ENCODE data around the gene EPHA3. TPM values are rescaled to one million over a fixed set of nuclear protein-coding genes. Genes with fewer than 3 reads are reported as not detected.

EPHA3 gene
- total and polyA plus RNA-seq, 12 donors: 1.3 to 7.5 (median 4.4) TPM

DNA sequence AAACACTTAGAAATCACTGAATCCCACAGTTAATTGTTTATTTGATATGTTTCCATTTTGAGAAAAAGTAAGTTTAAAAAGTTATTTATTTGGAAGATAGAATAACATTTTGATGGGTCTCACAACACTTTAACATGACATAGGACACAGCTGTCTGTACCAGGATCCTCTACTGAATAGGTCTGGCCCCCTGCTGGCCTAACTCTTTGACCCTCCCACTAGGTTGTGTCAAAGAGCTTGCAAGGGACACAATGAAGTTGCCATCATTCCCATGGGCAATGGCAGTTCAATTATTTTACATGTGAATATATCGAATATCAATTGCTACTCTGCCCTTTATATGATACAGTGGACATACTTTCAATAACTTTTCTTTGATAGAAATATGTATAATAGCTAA is 138.9 kb downstream of the EPHA3 start:
- no peaks in the 10 kb centered on the region for H3K4me1 ChIP-seq
- no peak for DNase-seq
- no peaks in the 10 kb centered on the region for H3K27me3 ChIP-seq
- H3K4me3 ChIP-seq: no peak overlapping the region
- intact Hi-C loops (cut with DNase I): no loop called here
- TF ChIP-seq, protein P1, sequence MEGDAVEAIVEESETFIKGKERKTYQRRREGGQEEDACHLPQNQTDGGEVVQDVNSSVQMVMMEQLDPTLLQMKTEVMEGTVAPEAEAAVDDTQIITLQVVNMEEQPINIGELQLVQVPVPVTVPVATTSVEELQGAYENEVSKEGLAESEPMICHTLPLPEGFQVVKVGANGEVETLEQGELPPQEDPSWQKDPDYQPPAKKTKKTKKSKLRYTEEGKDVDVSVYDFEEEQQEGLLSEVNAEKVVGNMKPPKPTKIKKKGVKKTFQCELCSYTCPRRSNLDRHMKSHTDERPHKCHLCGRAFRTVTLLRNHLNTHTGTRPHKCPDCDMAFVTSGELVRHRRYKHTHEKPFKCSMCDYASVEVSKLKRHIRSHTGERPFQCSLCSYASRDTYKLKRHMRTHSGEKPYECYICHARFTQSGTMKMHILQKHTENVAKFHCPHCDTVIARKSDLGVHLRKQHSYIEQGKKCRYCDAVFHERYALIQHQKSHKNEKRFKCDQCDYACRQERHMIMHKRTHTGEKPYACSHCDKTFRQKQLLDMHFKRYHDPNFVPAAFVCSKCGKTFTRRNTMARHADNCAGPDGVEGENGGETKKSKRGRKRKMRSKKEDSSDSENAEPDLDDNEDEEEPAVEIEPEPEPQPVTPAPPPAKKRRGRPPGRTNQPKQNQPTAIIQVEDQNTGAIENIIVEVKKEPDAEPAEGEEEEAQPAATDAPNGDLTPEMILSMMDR (IDR thresholded peaks at IDR 0.05): no peak
- H3K27ac ChIP-seq: no peak overlapping the region
- H3K9me3 ChIP-seq: no peaks in the 10 kb centered on the region
- ATAC-seq: no peak
- H3K36me3 ChIP-seq: no peaks in the 10 kb centered on the region
- 91 to 97% methylated on average over 1 of the region's 1 CpG for WGBS, 2 donors

DNA sequence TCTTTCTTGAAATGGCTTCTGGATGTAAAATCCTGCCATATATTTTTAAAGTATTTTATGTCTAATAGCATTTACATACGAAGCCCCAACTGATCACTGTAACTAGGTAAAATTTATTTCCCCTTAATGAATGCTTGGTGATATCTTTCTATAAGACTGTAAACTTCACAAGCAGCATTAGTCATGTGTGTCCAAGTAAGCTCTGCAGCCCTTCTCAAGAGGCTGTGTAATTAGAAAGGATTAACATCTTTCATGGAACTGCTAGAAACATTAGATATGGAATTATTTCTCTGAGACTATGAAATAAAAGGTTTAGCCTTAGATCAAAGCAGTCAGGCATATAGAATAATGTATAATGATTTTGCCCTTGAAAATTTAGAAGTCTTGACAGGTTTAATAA is 143.3 kb downstream of the EPHA3 start:
- DNase-seq (no peak), ATAC-seq (no peak)
- TF ChIP-seq, protein P1 (IDR thresholded peaks at IDR 0.05): no peak
- no peaks in the 10 kb centered on the region for H3K36me3 ChIP-seq
- no peaks in the 10 kb centered on the region for H3K27me3 ChIP-seq
- intact Hi-C loops (cut with DNase I): no loop called here
- H3K4me1 ChIP-seq: no peaks in the 10 kb centered on the region
- H3K4me3 ChIP-seq: no peak overlapping the region
- 89 to 93% methylated on average over 1 of the region's 1 CpG for WGBS, 2 donors
- H3K27ac ChIP-seq: no peak overlapping the region
- no peaks in the 10 kb centered on the region for H3K9me3 ChIP-seq

DNA sequence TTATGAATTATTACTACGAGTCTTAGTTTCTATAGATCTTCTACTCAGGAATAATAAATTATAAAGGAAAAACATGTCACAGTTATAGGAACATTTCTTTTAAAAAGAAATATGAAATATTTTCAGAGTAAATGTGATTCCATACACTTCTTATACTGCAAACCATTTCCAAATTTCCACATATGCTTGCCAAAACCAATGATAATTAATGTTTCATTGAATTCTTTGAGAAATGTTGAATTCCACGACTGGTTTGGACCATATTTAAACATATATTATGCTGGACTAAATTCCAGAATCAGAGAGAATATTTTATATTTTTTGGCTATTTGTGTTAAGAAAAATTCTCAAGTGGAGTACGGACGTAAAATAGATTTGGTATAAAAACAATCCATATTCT is 144.6 kb downstream of the EPHA3 start:
- 90 to 97% methylated on average over 4 of the region's 4 CpGs for WGBS, 2 donors
- intact Hi-C loops (cut with DNase I): no loop called here
- TF ChIP-seq, protein P1 (IDR thresholded peaks at IDR 0.05): no peak
- no peaks in the 10 kb centered on the region for H3K27me3 ChIP-seq
- H3K36me3 ChIP-seq: no peaks in the 10 kb centered on the region
- no peaks in the 10 kb centered on the region for H3K9me3 ChIP-seq
- DNase-seq (no peak), ATAC-seq (no peak)
- no peaks in the 10 kb centered on the region for H3K4me1 ChIP-seq
- H3K4me3 ChIP-seq: no peak overlapping the region
- no peak overlapping the region for H3K27ac ChIP-seq

DNA sequence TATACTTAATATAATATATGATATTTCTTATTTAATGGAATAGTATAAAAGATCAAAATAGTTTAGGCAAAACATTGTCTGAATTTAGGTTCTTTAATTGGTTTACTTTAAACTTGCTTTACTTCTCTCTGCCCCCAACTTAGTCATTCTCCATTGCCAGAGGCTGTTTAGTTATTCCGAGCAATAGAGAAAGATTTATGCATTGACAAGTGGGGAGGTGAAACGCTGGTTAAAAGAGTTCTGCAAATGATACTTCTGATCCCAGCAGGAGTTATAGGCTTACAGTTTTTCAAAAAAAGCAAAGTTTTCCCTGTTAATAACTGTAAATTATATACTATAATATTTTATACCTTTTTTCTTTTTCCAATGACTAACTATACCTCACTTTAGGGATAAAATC is 145.4 kb downstream of the EPHA3 start:
- Histone ChIP-seq H3K4me1 (no peaks in the 10 kb centered on the region), H3K27me3 (no peaks in the 10 kb centered on the region), H3K27ac (no peak overlapping the region), H3K36me3 (no peaks in the 10 kb centered on the region), H3K9me3 (no peaks in the 10 kb centered on the region), H3K4me3 (no peak overlapping the region)
- WGBS, 2 donors: 81 to 93% methylated on average over 2 of the region's 2 CpGs
- DNase-seq (no peak), ATAC-seq (no peak)
- TF ChIP-seq, protein P1 (IDR thresholded peaks at IDR 0.05): no peak
- intact Hi-C loops (cut with DNase I): no loop called here

DNA sequence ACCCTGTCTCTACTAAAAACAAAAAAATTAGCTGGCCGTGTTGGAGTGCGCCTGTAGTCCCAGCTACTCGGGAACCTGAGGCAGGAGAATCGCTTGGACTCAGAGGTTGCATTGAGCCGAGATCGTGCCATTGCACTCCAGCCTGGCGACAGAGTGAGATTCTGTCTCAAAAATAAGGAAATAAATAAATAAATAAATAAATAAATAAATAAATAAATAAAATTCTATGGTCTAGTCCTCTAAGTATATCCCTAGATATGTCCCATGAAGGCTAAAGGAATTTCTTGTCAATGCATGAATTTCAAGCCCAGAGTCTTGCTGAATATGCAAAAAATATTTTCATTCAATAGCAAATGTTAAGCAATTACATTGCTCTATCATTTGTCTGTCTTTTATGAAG is 149.0 kb downstream of the EPHA3 start:
- ATAC-seq: no peak
- no peak overlapping the region for H3K4me3 ChIP-seq
- H3K9me3 ChIP-seq: no peaks in the 10 kb centered on the region
- H3K27ac ChIP-seq: no peak overlapping the region
- H3K4me1 ChIP-seq: no peaks in the 10 kb centered on the region
- no peaks in the 10 kb centered on the region for H3K36me3 ChIP-seq
- TF ChIP-seq, protein P1 (IDR thresholded peaks at IDR 0.05): no peak
- no peak for DNase-seq
- H3K27me3 ChIP-seq: no peaks in the 10 kb centered on the region
- WGBS, 2 donors: 90 to 91% methylated on average over 7 of the region's 7 CpGs
- intact Hi-C loops (cut with DNase I): no loop called here
